ENCODE data around the gene SH2B3. TPM values are rescaled to one million over a fixed set of nuclear protein-coding genes. Genes with fewer than 3 reads are reported as not detected.

SH2B3 gene
- total RNA-seq, 2 experiments from 2014 or later, result 25.8 to 51.3 TPM

- CTCF ChIA-PET (ENCODE audit: unreplicated experiment), result interaction anchor here (0.6 to 3.3 kb wide), 3 partner anchors 41 to 1503 kb away, joined by 3 to 22 read pairs (median 6); no protein-coding TSS in a partner anchor
- TSS peak; percentile 95 for BruUV-seq (replicated peaks)
- no peaks in the 10 kb centered on the region for H3K9me2 ChIP-seq (ENCODE audit: insufficient read depth, low read length)
- intact Hi-C loops (cut with micrococcal nuclease; ENCODE audit: unreplicated experiment), result loop anchor here (1.0 to 10.0 kb wide), 4 partner anchors 41 to 360 kb away; partner anchors contain the start of genes ACAD10, ALDH2, ATXN2 and BRAP
- peak overlapping the region; percentile 90 for H3K4me2 ChIP-seq (ENCODE audit: low read length)
- H2AFZ ChIP-seq (ENCODE audit: low read length), result peak overlapping the region; percentile 58
- peaks cover 50% of the 10 kb centered on the region for H3K4me1 ChIP-seq (ENCODE audit: insufficient read depth, low read length, poor library complexity, severe bottlenecking)
- H3K79me2 ChIP-seq (ENCODE audit: insufficient read depth, low read depth, low read length), result peaks cover 36% of the 10 kb centered on the region
- H3K36me3 ChIP-seq (ENCODE audit: insufficient read depth, low read length), result no peaks in the 10 kb centered on the region
- H4K20me1 ChIP-seq (ENCODE audit: insufficient read depth, low read length), result peaks cover 11% of the 10 kb centered on the region
- TF ChIP-seq EZH2phosphoT487 (IDR thresholded peaks at IDR 0.05; ENCODE audit: borderline replicate concordance, low read depth, low read length) (no peak), CTCF (conservative IDR thresholded peaks at IDR 0.05; ENCODE audit: low read length) (no peak)
- peak; percentile 81 for DNase-seq (ENCODE audit: low spot score)
- H3K9me3 ChIP-seq (ENCODE audit: low read length), result no peaks in the 10 kb centered on the region
- H3K4me3 ChIP-seq (ENCODE audit: low read depth, low read length, poor library complexity, severe bottlenecking), result peak overlapping the region; percentile 93
- peak overlapping the region; percentile 84 for H3K27ac ChIP-seq (ENCODE audit: low read depth, low read length, poor library complexity, severe bottlenecking)
- POLR2A ChIA-PET, result interaction anchor here (1.0 to 2.8 kb wide), 7 partner anchors 9 to 47 kb away, joined by 3 to 16 read pairs (median 5); no protein-coding TSS in a partner anchor
Observed at GRCh38 chr12:111404362-111405148, 1.2 kb upstream of the SH2B3 start.

- H3K9me2 ChIP-seq (ENCODE audit: insufficient read depth, low read length), result no peaks in the 10 kb centered on the region
- H4K20me1 ChIP-seq (ENCODE audit: insufficient read depth, low read length), result peaks cover 11% of the 10 kb centered on the region
- POLR2A ChIA-PET, result interaction anchor here (1.0 to 2.8 kb wide), 6 partner anchors 8 to 46 kb away, joined by 3 to 16 read pairs (median 6); no protein-coding TSS in a partner anchor
- H3K36me3 ChIP-seq (ENCODE audit: insufficient read depth, low read length), result no peaks in the 10 kb centered on the region
- H2AFZ ChIP-seq (ENCODE audit: low read length), result peak overlapping the region; percentile 58; the same call in 1 of the 2 replicates
- H3K4me2 ChIP-seq (ENCODE audit: low read length), result peak overlapping the region; percentile 90
- H3K4me3 ChIP-seq (ENCODE audit: low read depth, low read length, poor library complexity, severe bottlenecking), result peak overlapping the region; percentile 93
- no TSS peak for BruUV-seq (replicated peaks)
- DNase-seq (ENCODE audit: low spot score), result peak; percentile 98
- peaks cover 57% of the 10 kb centered on the region for H3K4me1 ChIP-seq (ENCODE audit: insufficient read depth, low read length, poor library complexity, severe bottlenecking)
- intact Hi-C loops (cut with micrococcal nuclease; ENCODE audit: unreplicated experiment), result loop anchor here (1.0 to 10.0 kb wide), 4 partner anchors 40 to 359 kb away; partner anchors contain the start of genes ACAD10, ALDH2, ATXN2 and BRAP
- H3K27ac ChIP-seq (ENCODE audit: low read depth, low read length, poor library complexity, severe bottlenecking), result peak overlapping the region; percentile 84
- no peak for TF ChIP-seq EZH2phosphoT487 (IDR thresholded peaks at IDR 0.05; ENCODE audit: borderline replicate concordance, low read depth, low read length)
- peak; percentile 74 for TF ChIP-seq CTCF (conservative IDR thresholded peaks at IDR 0.05; ENCODE audit: low read length)
- H3K9me3 ChIP-seq (ENCODE audit: low read length), result no peaks in the 10 kb centered on the region
- peaks cover 44% of the 10 kb centered on the region for H3K79me2 ChIP-seq (ENCODE audit: insufficient read depth, low read depth, low read length)
- CTCF ChIA-PET (ENCODE audit: unreplicated experiment), result interaction anchor here (1.5 to 3.3 kb wide), 2 partner anchors 40 to 46 kb away, joined by 6 to 22 read pairs; no protein-coding TSS in a partner anchor
Observed at GRCh38 chr12:111405149-111405858, 419 bp upstream of the SH2B3 start.
